HuH-7 (cell line): ENCODE results near the gene PAX5.

Experiments used
- DNase-seq: peaks from one replicate; pipeline ENCODE4 v3.0.0; 2011; ENCODE audit warnings: low spot score

PAX5 gene

DNA sequence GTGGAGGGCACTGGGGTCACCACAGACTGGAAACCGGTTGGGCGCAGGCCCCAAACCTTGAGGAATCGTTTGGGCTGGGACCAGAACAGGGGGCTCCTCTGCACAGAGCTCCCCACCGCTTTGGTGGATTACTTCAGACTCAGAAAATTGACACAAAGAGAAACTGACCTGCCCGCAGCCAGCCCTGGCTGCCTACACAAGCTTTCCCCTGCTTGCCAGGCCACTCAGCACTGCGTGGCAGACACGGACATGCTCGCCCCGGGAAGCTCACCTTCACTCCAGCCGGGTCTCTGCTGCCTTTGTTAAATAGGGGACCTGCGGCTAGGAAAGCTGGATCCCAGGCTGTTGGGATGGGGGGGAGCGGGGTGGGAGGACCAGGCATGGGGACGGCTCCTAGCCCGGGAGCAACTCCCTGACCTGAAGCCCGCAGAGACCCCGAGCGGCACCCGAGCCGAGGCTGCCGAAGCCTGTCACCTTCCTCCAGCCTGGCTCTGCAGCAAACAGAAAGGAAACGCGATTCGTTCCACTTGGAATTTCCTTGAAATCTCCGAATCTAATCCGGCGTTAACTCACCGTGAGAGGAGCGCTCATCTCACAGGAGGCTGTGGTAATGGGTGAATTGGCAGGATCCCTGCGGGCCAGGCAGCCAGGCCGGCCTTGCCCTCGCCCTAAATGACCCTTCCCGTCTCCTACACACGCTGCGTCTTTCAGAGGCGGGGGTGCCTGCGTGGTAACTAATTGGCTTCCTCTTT lies 8.8 kb downstream of the PAX5 start:
- no peak for DNase-seq

DNA sequence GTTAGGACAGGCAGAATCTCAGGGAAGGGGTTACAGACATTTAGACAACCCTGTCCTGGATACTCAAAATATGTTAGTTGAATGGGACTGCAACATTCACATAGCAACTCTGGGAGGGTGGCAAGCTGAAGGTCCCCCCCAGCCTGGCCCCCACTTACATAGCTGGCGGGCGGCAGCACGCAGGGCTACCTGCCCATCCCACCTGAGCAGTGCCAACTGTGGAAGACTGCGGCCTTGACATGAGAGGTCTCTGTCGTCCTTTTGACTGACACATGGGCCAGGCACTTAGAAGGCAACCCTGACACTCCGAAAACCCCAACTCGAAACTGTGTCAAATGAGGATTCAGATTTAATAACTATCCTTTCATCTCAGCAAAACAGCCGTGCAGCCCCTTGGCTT lies 16.5 kb downstream of the PAX5 start:
- no peak for DNase-seq

DNA sequence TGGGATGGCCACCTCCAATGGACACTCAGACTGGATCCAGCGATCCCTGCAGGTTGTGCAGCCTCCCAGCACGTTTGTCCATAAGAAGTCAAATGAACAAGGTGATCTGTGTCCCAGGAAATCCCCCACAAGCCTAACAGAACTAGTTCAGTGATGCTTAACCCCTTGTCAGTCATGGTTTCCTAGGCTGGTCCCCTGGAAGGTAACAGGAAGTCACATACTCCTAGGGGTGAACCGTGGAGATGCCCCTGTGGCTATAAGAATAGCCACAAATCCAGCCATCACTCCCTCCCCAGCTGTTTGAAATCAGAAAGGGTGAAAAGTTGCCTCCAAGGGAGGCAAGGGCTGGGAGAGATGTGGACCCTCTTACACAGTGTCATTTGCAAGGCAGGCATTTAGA lies 22.5 kb downstream of the PAX5 start:
- no peak for DNase-seq

DNA sequence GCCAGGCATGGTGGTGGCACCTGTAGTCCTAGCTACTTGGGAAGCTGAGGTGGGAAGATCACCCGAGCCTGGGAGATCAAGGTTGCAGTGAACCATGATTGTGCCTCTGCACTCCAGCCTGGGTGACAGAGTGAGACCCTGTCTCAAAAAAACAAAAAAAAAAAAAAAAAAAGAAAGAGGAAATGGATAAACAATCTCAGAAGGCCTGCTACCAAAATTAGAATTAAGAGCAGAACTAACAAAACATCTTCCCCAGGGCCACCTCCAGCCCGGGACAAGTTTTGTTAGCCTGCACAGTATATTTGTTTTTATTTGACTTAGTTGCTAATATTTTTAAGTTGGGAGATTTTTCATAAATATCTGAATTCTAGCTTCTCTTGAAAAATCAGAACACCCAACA lies 23.1 kb downstream of the PAX5 start:
- no peak for DNase-seq

DNA sequence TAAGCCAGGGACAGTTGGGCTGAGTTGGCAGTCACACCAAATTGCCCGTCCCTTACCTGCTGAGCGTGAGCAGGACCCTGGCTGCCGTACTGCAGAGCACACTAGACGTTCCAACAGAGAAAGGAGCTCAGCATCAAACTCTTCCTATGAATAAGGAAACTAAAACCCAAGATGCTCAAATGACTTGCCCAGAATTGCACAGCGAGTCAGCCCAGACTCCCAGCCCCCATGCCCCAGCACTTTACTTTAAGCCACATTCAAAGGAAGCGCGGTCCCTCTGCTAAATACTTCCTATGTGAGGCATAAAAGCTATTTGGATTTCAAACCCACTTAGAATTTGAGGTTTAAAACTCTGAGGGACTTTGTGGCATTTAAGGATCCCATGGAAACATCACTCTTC lies 23.9 kb downstream of the PAX5 start:
- no peak for DNase-seq

GRCh38 chr9:37007295-37007694 lies 26.8 kb downstream of the PAX5 start:
- no peak for DNase-seq

DNA sequence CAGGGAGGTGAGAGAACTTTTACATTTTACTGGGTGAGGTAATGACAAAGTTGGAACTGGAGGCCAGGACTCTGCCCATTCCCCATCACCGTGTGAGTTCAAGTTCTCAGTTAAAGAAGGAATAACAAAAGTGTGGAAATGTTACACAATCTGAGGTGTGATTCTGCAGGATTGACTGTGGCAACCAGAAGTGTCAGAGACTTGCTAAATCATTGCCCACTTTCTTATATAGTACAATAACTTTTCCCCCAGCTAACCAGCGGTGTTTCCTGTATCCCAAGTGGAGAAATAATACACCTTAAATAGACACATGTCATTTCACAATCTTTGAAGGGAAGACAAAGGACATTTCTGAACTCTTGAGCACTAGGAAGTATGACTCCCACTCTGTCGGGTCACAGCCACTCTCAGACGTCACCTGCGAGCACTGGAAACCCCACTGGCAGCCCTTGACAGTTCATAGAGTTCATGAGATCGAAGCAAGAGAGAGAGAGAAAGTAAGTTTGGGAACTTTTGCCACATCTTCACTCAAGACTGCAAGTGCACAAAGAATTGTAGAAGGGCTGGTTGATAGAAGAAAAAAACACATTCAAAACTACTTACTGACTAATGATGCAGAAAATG lies 28.4 kb downstream of the PAX5 start:
- DNase-seq: no peak

DNA sequence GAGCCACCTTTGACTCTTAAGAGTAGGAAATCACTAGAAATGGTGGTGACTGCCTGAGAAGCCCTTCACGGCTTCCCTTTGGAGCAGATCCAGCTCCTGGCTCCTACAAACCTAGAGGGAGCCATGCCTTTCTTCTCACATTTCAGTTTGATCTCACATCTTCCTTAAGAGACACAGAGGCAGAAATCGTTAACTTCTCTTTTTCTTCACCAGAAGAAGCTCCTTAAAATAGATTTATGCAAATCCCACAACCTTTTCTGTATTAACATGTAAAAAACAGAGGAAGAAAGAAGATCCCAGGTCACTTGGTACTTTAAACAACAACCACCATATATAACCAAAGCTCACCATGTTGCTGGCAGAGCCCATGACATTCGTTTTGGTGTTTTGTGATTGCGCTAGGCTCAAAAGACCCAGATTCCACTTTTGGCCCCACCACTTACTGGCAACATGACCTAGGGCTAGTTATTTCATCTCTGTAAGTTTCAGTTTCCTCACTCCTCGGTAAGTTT lies 29.6 kb downstream of the PAX5 start:
- DNase-seq: no peak

GRCh38 chr9:37002413-37003217 lies 31.5 kb downstream of the PAX5 start:
- no peak for DNase-seq

DNA sequence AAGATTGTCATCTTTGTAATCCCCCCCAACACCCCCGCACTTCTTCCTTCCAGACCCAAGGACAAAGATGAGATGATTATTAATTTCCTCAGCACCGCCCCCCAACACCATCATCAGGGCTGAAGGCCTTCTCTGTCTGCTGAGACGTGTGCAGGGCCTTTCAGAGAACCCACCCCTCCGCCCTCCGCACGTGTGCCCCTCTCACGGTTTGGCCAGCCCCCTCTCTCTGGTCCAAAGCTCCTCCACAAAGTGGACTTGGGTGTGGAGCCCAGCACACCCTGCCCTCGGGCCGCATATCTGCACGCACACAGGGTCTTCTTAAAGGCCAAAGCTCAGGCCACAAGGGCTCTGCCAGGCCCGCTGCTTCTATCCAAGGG lies 32.0 kb downstream of the PAX5 start:
- DNase-seq: no peak

DNA sequence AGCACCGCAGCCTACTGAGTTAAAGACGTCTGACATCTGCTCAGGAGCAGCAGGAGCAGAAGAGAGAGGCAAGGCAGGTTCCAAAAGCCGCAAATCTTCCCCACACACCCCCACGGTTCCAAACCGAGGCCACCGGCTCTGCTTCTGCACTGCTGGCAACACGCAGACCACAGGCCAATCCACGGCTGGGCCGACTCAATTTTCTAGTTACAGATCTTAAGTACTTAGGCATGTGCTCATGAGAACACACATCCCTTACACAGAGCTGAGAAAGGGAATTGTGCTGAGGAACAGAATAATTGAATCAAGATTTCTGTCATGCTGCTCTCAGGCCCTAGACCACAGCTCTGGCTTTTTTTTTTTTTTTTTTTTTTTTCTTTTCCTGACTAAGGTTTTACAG lies 32.6 kb downstream of the PAX5 start:
- DNase-seq: no peak

DNA sequence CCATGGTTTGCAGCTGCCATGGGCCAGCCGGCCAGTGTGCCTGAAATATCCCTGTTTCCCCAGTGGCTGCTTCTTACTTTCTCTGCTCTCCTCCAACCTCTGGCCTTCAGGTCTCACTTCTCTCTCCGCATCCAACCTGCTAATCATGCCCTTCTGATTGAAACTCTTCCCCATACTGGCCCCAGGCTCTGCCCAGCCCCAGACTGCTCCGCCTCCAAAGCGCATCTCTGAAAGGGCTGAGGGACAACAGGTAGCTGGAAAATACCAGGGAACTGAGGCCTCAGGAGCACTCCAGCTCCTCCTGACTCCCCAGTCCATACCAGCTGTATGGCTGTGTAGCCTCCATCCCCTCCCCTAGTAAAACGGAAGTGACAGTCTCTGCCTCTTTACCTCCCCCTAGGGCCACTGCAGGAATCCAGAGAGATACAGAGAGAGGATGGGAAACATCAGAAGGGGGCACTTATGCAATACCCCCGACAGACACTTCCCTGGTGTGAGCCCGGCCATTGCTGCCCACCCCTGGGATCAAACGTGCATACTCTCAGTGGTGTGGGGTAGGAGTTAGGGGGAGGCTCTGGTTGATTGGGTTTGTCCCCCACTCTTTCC lies 34.2 kb downstream of the PAX5 start:
- no peak for DNase-seq

- DNase-seq: no peak
Observed at GRCh38 chr9:36997414-36997813, 36.7 kb downstream of the PAX5 start.

GRCh38 chr9:36996706-36997086 lies 37.4 kb downstream of the PAX5 start:
- DNase-seq: no peak

- DNase-seq: peak; percentile 98
Observed at GRCh38 chr9:36995927-36996705, 38.0 kb downstream of the PAX5 start.

DNA sequence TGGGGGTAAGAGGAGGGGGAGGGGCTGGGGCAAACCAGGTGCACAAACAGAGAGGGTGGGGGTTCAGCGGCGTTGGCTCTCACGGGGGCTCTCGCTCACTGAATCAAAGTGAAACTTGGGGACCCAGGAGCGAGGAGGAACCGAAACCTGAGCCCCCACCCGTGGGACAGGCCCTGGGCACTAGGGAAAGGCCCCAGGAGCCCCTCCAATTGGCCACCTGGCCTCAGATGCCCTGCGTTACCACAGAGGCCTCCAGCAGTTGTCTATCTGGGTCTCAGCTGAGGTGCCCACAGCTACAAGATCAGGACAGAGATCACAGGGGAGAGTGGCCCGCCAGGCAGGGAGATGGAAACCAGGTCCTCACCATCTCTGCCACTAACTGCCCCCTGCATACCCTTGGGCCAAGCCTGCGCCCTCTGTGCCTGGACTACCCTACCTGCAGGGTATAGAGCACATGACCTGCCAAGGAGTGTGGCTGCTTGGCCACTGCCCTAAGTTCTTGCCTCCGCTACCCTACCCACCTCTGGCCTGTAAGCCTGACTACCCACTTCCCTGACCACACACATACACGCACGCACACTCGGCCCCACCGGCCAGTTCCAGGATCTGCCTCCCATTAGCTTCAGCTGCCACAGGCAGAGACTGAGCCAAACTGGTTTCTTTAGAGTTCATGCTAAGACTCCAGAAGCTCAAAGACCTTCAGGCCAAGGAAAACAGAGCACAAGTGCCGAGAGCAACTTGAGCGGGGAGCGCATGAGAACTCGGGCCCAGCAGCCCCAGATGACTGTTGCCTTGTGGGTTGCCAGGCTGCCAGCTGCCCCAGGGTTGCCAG lies 39.9 kb downstream of the PAX5 start:
- DNase-seq: no peak

GRCh38 chr9:36992501-36993316 lies 41.4 kb downstream of the PAX5 start:
- no peak for DNase-seq

GRCh38 chr9:36991516-36992134 lies 42.4 kb downstream of the PAX5 start:
- peak; percentile 95 for DNase-seq

GRCh38 chr9:36988848-36989247 lies 45.2 kb downstream of the PAX5 start:
- DNase-seq: no peak

- no peak for DNase-seq
Observed at GRCh38 chr9:36987891-36988290, 46.2 kb downstream of the PAX5 start.
